ENCODE data around the gene NFIB.

DNA sequence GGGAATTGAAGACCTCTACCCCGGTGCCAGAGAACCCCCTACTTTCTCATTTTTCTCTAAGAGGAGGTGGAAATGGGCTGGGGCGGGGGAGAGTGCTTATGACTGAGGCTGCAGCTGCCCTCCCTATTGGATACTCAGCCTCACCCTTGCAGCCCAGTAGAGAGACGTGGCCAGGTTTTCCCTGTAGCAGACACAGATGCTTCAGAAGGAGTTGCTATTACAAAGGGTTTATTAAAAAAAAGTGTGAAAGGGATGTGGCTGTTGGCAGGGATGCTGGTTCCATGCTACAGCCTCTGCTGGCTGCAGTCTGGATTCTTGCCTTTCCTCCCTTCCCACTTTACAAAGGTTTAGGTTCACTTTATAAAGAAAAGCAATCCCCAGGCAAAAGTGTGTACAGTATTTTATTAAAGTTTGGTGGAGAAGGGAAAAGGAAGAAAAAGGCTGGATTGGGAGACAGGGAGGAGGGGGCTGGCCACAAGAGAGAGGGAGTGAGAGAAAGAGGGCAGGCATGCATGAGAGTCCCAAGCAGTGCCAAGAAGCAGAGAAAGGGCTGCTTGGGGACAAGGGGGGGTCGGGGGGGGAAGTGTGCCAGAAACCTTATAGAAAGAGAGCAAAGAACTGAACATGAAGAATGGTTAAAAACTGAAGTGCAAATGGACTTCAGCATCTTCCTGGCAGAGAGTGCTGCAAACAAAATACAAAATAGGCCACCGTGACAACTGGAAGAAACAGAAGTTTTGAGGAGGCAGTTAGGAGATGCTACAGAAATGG lies 29.5 kb upstream of the NFIB start:
- TF ChIP-seq EZH2 (IDR thresholded peaks at IDR 0.05; ENCODE audit: borderline replicate concordance) (no peak), EZH2phosphoT487 (IDR thresholded peaks at IDR 0.05; ENCODE audit: low read depth, severe bottlenecking, unreplicated experiment) (no peak)
- TF ChIP-seq, protein P1, sequence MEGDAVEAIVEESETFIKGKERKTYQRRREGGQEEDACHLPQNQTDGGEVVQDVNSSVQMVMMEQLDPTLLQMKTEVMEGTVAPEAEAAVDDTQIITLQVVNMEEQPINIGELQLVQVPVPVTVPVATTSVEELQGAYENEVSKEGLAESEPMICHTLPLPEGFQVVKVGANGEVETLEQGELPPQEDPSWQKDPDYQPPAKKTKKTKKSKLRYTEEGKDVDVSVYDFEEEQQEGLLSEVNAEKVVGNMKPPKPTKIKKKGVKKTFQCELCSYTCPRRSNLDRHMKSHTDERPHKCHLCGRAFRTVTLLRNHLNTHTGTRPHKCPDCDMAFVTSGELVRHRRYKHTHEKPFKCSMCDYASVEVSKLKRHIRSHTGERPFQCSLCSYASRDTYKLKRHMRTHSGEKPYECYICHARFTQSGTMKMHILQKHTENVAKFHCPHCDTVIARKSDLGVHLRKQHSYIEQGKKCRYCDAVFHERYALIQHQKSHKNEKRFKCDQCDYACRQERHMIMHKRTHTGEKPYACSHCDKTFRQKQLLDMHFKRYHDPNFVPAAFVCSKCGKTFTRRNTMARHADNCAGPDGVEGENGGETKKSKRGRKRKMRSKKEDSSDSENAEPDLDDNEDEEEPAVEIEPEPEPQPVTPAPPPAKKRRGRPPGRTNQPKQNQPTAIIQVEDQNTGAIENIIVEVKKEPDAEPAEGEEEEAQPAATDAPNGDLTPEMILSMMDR (IDR thresholded peaks at IDR 0.05; ENCODE audit: poor library complexity), result no peak

Data from hepatocyte (in vitro differentiated cells).